WTC11 (cell line): ENCODE results near the gene CRAT. TPM values are rescaled to one million over a fixed set of nuclear protein-coding genes. Genes with fewer than 3 reads are reported as not detected.

Experiments used
- ATAC-seq: fragments of 200-7000 bp; cut with Tn5 transposase; 2 replicates; pipeline ENCODE4 v1.10.0; 2021; ENCODE audit warnings: mild to moderate bottlenecking, moderate library complexity
- CTCF ChIA-PET: fragments of 300-600 bp; sonication (Branson Sonifier 250); formaldehyde crosslinking; loops from one replicate; lab custom pipeline; 2021; ENCODE audit warnings: antibody characterized with exemption; lab: Charles Lee
- POLR2A ChIA-PET: fragments of 350-600 bp; sonication (Branson Sonifier 250); formaldehyde crosslinking; loops from one replicate; lab custom pipeline; 2021; ENCODE audit warnings: antibody characterized with exemption; lab: Charles Lee
- DNase-seq: peaks from one replicate; pipeline ENCODE4 v3.0.0; 2021; ENCODE audit warnings: low spot score
- H3K27ac Mint-ChIP-seq: 2 replicates; pipeline ENCODE4 v1.8.0; 2021; ENCODE audit warnings: mixed read lengths
- H3K27me3 Mint-ChIP-seq: 2 replicates; pipeline ENCODE4 v1.8.0; 2021; ENCODE audit warnings: low read depth, mild to moderate bottlenecking, moderate library complexity, mixed read lengths
- H3K36me3 Mint-ChIP-seq: 2 replicates; pipeline ENCODE4 v1.8.0; 2021; ENCODE audit warnings: mixed read lengths
- H3K4me1 Mint-ChIP-seq: 2 replicates; pipeline ENCODE4 v1.8.0; 2022; ENCODE audit warnings: mixed read lengths
- H3K4me3 Mint-ChIP-seq: 2 replicates; pipeline ENCODE4 v1.8.0; 2021; ENCODE audit warnings: mild to moderate bottlenecking, moderate library complexity, mixed read lengths
- H3K9me3 Mint-ChIP-seq: 2 replicates; pipeline ENCODE4 v1.8.0; 2021; ENCODE audit warnings: mixed read lengths
- CREB1 ChIP-seq: sonication (generic); formaldehyde crosslinking; IDR thresholded peaks from 2 replicates; pipeline ENCODE4 v1.8.0; 2023; ENCODE audit warnings: mild to moderate bottlenecking, missing genetic modification reagents
- ELF4 ChIP-seq: sonication (generic); formaldehyde crosslinking; IDR thresholded peaks from 2 replicates; pipeline ENCODE4 v1.8.1; 2022; ENCODE audit warnings: low read depth, mild to moderate bottlenecking, moderate library complexity, missing genetic modification reagents
- ETV6 ChIP-seq: sonication (generic); formaldehyde crosslinking; IDR thresholded peaks from 2 replicates; pipeline ENCODE4 v1.8.1; 2022; ENCODE audit warnings: mild to moderate bottlenecking, missing genetic modification reagents
- FOXK1 ChIP-seq: sonication (generic); formaldehyde crosslinking; IDR thresholded peaks from 2 replicates; pipeline ENCODE4 v1.8.0; 2022; ENCODE audit warnings: mild to moderate bottlenecking, moderate library complexity, missing genetic modification reagents
- GRHL2 ChIP-seq: fragments of 250-450 bp; sonication (Bioruptor Pico); IDR thresholded peaks from 2 replicates; pipeline ENCODE4 v1.8.0; 2022; ENCODE audit warnings: mild to moderate bottlenecking, moderate library complexity; ENCODE audit not compliant: insufficient replicate concordance, severe bottlenecking
- KAT7 ChIP-seq: sonication (generic); formaldehyde crosslinking; IDR thresholded peaks from 2 replicates; pipeline ENCODE4 v1.8.1; 2023; ENCODE audit warnings: missing genetic modification reagents, mild to moderate bottlenecking, borderline replicate concordance
- SMAD3 ChIP-seq: sonication (generic); formaldehyde crosslinking; IDR thresholded peaks from 2 replicates; pipeline ENCODE4 v1.8.0; 2022; ENCODE audit warnings: missing genetic modification reagents, mild to moderate bottlenecking, borderline replicate concordance
- ZNF121 ChIP-seq: sonication (generic); formaldehyde crosslinking; IDR thresholded peaks from 2 replicates; pipeline ENCODE4 v1.8.0; 2023; ENCODE audit warnings: missing genetic modification reagents
- ZNF138 ChIP-seq: sonication (generic); formaldehyde crosslinking; conservative IDR thresholded peaks from 2 replicates; pipeline ENCODE4 v1.8.1; 2022; ENCODE audit warnings: mild to moderate bottlenecking, moderate library complexity, missing genetic modification reagents
- ZNF263 ChIP-seq: sonication (generic); formaldehyde crosslinking; IDR thresholded peaks from 2 replicates; pipeline ENCODE4 v1.8.1; 2022; ENCODE audit warnings: low read depth, mild to moderate bottlenecking, moderate library complexity, missing genetic modification reagents
- ZNF317 ChIP-seq: sonication (generic); formaldehyde crosslinking; IDR thresholded peaks from 2 replicates; pipeline ENCODE4 v1.8.1; 2023; ENCODE audit warnings: low read depth, mild to moderate bottlenecking, moderate library complexity, missing genetic modification reagents, borderline replicate concordance
- ZNF671 ChIP-seq: fragments of 250-450 bp; sonication (Bioruptor Pico); IDR thresholded peaks from 2 replicates; pipeline ENCODE4 v1.8.0; 2021; ENCODE audit warnings: mild to moderate bottlenecking
- total RNA-seq: library from RNA; stranded (reverse); gene quantifications from 3 replicates; pipeline ENCODE4 v1.2.3, GENCODE V29; 2021
- TF ChIP-seq, protein P1 (sequence below): sonication (generic); formaldehyde crosslinking; IDR thresholded peaks from 2 replicates; pipeline ENCODE4 v1.8.0; 2022; ENCODE audit warnings: mild to moderate bottlenecking, missing genetic modification reagents
- TF ChIP-seq, protein P2 (sequence below): sonication (generic); formaldehyde crosslinking; conservative IDR thresholded peaks from 2 replicates; pipeline ENCODE4 v1.8.1; 2023; ENCODE audit warnings: mild to moderate bottlenecking, low read depth, missing genetic modification reagents, moderate library complexity
- TF ChIP-seq, protein P3 (sequence below): sonication (generic); formaldehyde crosslinking; IDR thresholded peaks from 2 replicates; pipeline ENCODE4 v1.8.1; 2023; ENCODE audit warnings: mild to moderate bottlenecking, missing genetic modification reagents, moderate library complexity
- TF ChIP-seq, protein P4 (sequence below): sonication (generic); formaldehyde crosslinking; IDR thresholded peaks from 2 replicates; pipeline ENCODE4 v1.8.1; 2022; ENCODE audit warnings: mild to moderate bottlenecking, moderate library complexity, missing genetic modification reagents
- TF ChIP-seq, protein P5 (sequence below): sonication (generic); formaldehyde crosslinking; IDR thresholded peaks from 2 replicates; pipeline ENCODE4 v1.8.0; 2022; ENCODE audit warnings: mild to moderate bottlenecking, missing genetic modification reagents
- TF ChIP-seq, protein P6 (sequence below): fragments of 250-450 bp; sonication (Bioruptor Pico); IDR thresholded peaks from 2 replicates; pipeline ENCODE4 v1.9.0; 2021; ENCODE audit warnings: mild to moderate bottlenecking
- TF ChIP-seq, protein P7 (sequence below): sonication (generic); formaldehyde crosslinking; IDR thresholded peaks from 2 replicates; pipeline ENCODE4 v1.8.1; 2022; ENCODE audit warnings: missing genetic modification reagents, borderline replicate concordance

Gene CRAT
- total RNA-seq, 1 experiment from 2014 or later = 17.2 TPM

DNA sequence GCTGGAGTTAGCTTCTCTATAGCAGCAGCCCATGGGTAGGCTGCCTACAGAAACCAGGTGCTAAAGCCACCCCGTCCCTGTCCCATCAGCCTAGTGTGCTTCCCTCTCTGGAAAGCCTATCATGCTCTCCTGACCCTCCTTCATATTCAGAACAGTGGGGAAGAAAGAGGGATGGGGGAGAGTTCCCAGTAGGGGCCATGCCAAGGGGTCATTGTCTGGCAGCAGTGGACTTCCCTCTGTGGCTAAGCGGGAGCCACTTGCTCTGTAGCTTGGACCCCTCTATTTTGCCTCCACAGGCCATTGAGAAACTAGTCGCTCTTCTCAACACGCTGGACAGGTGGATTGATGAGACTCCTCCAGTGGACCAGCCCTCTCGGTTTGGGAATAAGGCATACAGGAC, 18.1 kb upstream of the CRAT start:
- CTCF ChIA-PET = interaction anchor here (3.5 kb wide), 1 partner anchor 14 kb away, joined by 30 read pairs; no protein-coding TSS in a partner anchor
- Mint-ChIP-seq H3K27me3 (no peaks in the 10 kb centered on the region), H3K9me3 (0 out of 2 replicates have a peak, but pooled peaks cover 4% of the 10 kb centered on the region), H3K27ac (peak overlapping the region; percentile 90; the same call in 1 of the 2 replicates), H3K4me1 (peaks cover 31% of the 10 kb centered on the region)
- POLR2A ChIA-PET = no interaction called here
- TF ChIP-seq, protein P1, sequence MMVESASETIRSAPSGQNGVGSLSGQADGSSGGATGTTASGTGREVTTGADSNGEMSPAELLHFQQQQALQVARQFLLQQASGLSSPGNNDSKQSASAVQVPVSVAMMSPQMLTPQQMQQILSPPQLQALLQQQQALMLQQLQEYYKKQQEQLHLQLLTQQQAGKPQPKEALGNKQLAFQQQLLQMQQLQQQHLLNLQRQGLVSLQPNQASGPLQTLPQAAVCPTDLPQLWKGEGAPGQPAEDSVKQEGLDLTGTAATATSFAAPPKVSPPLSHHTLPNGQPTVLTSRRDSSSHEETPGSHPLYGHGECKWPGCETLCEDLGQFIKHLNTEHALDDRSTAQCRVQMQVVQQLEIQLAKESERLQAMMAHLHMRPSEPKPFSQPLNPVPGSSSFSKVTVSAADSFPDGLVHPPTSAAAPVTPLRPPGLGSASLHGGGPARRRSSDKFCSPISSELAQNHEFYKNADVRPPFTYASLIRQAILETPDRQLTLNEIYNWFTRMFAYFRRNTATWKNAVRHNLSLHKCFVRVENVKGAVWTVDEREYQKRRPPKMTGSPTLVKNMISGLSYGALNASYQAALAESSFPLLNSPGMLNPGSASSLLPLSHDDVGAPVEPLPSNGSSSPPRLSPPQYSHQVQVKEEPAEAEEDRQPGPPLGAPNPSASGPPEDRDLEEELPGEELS (CRISPR knock-in tag) = no peak
- TF ChIP-seq, protein P2, sequence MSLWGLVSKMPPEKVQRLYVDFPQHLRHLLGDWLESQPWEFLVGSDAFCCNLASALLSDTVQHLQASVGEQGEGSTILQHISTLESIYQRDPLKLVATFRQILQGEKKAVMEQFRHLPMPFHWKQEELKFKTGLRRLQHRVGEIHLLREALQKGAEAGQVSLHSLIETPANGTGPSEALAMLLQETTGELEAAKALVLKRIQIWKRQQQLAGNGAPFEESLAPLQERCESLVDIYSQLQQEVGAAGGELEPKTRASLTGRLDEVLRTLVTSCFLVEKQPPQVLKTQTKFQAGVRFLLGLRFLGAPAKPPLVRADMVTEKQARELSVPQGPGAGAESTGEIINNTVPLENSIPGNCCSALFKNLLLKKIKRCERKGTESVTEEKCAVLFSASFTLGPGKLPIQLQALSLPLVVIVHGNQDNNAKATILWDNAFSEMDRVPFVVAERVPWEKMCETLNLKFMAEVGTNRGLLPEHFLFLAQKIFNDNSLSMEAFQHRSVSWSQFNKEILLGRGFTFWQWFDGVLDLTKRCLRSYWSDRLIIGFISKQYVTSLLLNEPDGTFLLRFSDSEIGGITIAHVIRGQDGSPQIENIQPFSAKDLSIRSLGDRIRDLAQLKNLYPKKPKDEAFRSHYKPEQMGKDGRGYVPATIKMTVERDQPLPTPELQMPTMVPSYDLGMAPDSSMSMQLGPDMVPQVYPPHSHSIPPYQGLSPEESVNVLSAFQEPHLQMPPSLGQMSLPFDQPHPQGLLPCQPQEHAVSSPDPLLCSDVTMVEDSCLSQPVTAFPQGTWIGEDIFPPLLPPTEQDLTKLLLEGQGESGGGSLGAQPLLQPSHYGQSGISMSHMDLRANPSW = no peak
- TF ChIP-seq ZNF671 (CRISPR knock-in tag) (no peak), GRHL2 (CRISPR knock-in tag) (no peak)
- TF ChIP-seq, all 79 proteins: peak for 0
- Mint-ChIP-seq H3K36me3 (peaks cover 45% of the 10 kb centered on the region), H3K4me3 (no peak overlapping the region)
- no peak for ATAC-seq
- no peak for DNase-seq

DNA sequence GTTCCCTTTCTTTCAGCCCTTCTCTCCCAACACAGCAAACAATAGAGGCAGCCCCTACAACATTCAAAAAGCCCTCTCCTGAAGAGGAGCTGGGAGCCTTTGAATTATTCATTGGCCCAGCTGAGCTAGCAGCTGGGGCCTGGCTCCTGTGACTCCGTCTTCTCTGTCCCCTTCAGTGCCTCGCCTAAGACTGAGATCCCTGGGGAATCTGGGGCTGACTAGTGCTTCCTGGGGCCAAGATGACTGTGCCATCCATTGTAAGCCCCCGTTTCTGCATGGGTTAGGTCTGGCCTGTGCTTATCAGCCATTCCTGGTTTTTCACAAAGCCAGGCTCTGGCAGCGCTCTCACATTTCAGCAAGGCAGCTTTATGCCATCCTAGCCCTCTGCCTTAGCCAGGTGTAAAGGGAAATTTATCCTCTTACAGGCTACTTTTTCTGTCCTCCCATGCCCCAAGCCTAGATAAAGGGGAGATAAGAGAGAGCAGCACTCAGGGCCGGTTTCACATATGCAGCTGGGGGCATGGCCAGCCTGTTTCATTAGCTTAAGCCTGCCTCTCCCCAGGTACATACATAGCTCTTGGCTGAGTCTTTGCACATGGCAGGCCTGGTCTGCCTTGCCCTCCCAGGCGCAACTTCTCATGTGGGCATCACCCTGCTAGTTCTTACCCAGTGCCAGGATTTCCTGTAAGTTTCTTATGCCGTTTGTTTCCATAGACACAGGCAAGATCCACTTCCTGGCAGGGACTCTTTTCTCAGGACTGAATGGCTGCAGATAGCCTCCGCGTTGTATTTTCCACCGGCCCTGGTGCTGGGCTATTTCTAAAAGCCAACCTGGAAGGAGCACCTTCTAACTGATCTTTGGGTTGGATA, 16.4 kb upstream of the CRAT start:
- H3K9me3 Mint-ChIP-seq = 0 out of 2 replicates have a peak, but pooled peaks cover 4% of the 10 kb centered on the region
- H3K4me1 Mint-ChIP-seq = peaks cover 30% of the 10 kb centered on the region
- H3K27me3 Mint-ChIP-seq = no peaks in the 10 kb centered on the region
- POLR2A ChIA-PET = interaction anchor here (0.7 to 1.5 kb wide), 7 partner anchors 13 to 207 kb away, joined by 3 to 5 read pairs (median 4); partner anchors contain the start of genes CRAT and PTPA
- peak; percentile 89 for ATAC-seq
- peaks cover 48% of the 10 kb centered on the region for H3K36me3 Mint-ChIP-seq
- peak overlapping the region; percentile 93 for H3K27ac Mint-ChIP-seq
- peak overlapping the region; percentile 31 for H3K4me3 Mint-ChIP-seq
- CTCF ChIA-PET = interaction anchor here (0.7 to 3.8 kb wide), 10 partner anchors 12 to 1009 kb away, joined by 3 to 33 read pairs (median 6); partner anchors contain the start of gene SH3GLB2
- peak; percentile 43 for DNase-seq
- TF ChIP-seq ZNF263 (no peak), ZNF317 (CRISPR knock-in tag) (no peak), ETV6 (no peak), FOXK1 (CRISPR knock-in tag) (no peak), ZNF121 (CRISPR knock-in tag) (0 out of 2 replicates have a peak, but pooled peaks have one; percentile 4), CREB1 (CRISPR knock-in tag) (no peak), ELF4 (CRISPR knock-in tag) (no peak), ZNF138 (CRISPR knock-in tag) (no peak), KAT7 (CRISPR knock-in tag) (no peak), SMAD3 (CRISPR knock-in tag) (no peak)
- TF ChIP-seq, protein P3, sequence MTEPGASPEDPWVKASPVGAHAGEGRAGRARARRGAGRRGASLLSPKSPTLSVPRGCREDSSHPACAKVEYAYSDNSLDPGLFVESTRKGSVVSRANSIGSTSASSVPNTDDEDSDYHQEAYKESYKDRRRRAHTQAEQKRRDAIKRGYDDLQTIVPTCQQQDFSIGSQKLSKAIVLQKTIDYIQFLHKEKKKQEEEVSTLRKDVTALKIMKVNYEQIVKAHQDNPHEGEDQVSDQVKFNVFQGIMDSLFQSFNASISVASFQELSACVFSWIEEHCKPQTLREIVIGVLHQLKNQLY = no peak
- TF ChIP-seq, protein P4, sequence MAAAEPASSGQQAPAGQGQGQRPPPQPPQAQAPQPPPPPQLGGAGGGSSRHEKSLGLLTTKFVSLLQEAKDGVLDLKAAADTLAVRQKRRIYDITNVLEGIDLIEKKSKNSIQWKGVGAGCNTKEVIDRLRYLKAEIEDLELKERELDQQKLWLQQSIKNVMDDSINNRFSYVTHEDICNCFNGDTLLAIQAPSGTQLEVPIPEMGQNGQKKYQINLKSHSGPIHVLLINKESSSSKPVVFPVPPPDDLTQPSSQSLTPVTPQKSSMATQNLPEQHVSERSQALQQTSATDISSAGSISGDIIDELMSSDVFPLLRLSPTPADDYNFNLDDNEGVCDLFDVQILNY (CRISPR knock-in tag) = no peak
- TF ChIP-seq, protein P5, sequence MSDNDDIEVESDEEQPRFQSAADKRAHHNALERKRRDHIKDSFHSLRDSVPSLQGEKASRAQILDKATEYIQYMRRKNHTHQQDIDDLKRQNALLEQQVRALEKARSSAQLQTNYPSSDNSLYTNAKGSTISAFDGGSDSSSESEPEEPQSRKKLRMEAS = peak; percentile 32; the same call in 1 of the 2 replicates
- TF ChIP-seq, protein P6, sequence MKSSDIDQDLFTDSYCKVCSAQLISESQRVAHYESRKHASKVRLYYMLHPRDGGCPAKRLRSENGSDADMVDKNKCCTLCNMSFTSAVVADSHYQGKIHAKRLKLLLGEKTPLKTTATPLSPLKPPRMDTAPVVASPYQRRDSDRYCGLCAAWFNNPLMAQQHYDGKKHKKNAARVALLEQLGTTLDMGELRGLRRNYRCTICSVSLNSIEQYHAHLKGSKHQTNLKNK (CRISPR knock-in tag) = no peak
- TF ChIP-seq, protein P1 (CRISPR knock-in tag) = 0 out of 2 replicates have a peak, but pooled peaks have one; percentile 22
- TF ChIP-seq, protein P7, sequence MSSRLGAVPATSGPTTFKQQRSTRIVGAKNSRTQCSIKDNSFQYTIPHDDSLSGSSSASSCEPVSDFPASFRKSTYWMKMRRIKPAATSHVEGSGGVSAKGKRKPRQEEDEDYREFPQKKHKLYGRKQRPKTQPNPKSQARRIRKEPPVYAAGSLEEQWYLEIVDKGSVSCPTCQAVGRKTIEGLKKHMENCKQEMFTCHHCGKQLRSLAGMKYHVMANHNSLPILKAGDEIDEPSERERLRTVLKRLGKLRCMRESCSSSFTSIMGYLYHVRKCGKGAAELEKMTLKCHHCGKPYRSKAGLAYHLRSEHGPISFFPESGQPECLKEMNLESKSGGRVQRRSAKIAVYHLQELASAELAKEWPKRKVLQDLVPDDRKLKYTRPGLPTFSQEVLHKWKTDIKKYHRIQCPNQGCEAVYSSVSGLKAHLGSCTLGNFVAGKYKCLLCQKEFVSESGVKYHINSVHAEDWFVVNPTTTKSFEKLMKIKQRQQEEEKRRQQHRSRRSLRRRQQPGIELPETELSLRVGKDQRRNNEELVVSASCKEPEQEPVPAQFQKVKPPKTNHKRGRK = no peak
